ENCODE measurements around the gene FBXL16. TPM values are rescaled to one million over a fixed set of nuclear protein-coding genes. Genes with fewer than 3 reads are reported as not detected.

FBXL16 gene
- total and polyA plus RNA-seq, 2 donors (not counting 3 experiments of a cell fraction or from before 2014, with no cell fraction given): 0.07 to 0.22 TPM

DNA sequence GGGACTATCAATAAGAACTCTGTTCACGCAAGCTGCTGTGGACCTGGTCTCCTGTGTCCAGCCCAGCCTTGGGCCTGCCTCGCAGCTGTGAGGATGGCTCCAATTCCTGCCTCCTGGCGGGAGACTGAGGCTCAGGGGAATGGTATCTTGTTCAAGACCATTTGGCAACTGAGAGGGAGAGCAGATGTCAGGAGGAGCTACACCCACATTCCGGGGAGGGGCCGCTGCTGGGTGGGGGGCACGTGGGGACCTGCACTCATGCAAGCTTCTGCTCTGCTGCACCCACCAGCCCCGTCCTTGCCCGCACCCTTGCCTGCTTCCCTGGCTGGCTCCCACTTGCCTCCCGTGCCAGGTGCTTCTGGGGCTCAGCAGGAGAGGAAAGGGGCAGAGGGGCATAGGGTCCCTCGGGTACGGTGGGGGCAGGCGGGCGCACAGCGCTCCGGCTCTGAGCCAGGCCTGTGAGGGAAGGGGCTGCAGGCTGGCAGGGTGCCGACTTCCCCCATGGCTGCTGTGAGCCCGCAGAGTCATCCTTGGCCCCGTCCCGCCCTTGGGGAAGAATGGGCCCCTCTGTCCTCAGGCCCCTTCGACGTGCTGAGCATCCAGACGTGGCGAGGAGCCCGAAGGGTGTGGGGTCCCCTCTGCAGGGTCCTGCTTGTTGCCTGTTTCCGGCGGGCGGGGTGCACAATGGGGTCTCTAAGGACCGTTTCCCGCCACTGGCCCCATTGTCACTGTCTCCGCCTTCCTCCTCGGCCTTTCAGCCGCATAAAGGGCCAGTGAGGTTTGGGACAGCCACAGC lies 12.0 kb upstream of the FBXL16 start:
- CTCF ChIA-PET: interaction anchor here (1.1 to 1.9 kb wide), 3 partner anchors 11 to 340 kb away, joined by 5 to 11 read pairs (median 7); no protein-coding TSS in a partner anchor

More for the DNA sequence above, 12.0 kb upstream of the FBXL16 start:
- no peak overlapping the region for H3K27ac ChIP-seq (ENCODE audit: insufficient read depth, low read depth, low read length)
- dilution Hi-C loops (cut with MboI; ENCODE audit: extremely low pct_ligation_motif_present, low sequenced_read_pairs): no loop called here
- TF ChIP-seq FOS (IDR thresholded peaks at IDR 0.05; ENCODE audit: borderline replicate concordance, insufficient read depth, low read length): no peak
- TF ChIP-seq JUN (IDR thresholded peaks at IDR 0.05; ENCODE audit: borderline replicate concordance, insufficient read depth, insufficient read length, low read depth): no peak
- TF ChIP-seq POLR2AphosphoS5 (IDR thresholded peaks at IDR 0.05; ENCODE audit: insufficient read depth, low read depth, low read length): no peak
- TF ChIP-seq, protein P1, sequence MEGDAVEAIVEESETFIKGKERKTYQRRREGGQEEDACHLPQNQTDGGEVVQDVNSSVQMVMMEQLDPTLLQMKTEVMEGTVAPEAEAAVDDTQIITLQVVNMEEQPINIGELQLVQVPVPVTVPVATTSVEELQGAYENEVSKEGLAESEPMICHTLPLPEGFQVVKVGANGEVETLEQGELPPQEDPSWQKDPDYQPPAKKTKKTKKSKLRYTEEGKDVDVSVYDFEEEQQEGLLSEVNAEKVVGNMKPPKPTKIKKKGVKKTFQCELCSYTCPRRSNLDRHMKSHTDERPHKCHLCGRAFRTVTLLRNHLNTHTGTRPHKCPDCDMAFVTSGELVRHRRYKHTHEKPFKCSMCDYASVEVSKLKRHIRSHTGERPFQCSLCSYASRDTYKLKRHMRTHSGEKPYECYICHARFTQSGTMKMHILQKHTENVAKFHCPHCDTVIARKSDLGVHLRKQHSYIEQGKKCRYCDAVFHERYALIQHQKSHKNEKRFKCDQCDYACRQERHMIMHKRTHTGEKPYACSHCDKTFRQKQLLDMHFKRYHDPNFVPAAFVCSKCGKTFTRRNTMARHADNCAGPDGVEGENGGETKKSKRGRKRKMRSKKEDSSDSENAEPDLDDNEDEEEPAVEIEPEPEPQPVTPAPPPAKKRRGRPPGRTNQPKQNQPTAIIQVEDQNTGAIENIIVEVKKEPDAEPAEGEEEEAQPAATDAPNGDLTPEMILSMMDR (IDR thresholded peaks at IDR 0.05; ENCODE audit: extremely low read depth in 1 of 2, insufficient read depth in 1 of 2, low read depth in 1 of 2, low read length in 2 of 2): no peak
- no peak for TF ChIP-seq MAX (IDR thresholded peaks at IDR 0.05; ENCODE audit: insufficient read depth, insufficient read length)
- no peak for TF ChIP-seq POLR2A (IDR thresholded peaks at IDR 0.05; ENCODE audit: low read depth, low read length)
- no peak for TF ChIP-seq GATA2 (IDR thresholded peaks at IDR 0.05; ENCODE audit: insufficient read depth, insufficient read length, low read depth, low read length)
- no peak for TF ChIP-seq MYC (IDR thresholded peaks at IDR 0.05; ENCODE audit: low read depth, low read length)
- no peak for TF ChIP-seq EZH2 (IDR thresholded peaks at IDR 0.05; ENCODE audit: borderline replicate concordance, low read depth, low read length, severe bottlenecking)
- H3K9ac ChIP-seq (replicated peaks; ENCODE audit: extremely low read depth, insufficient read depth, low read length): no peak overlapping the region
- no peaks in the 10 kb centered on the region for H3K79me2 ChIP-seq (ENCODE audit: control insufficient read depth, insufficient read depth, low read length)
- H4K20me1 ChIP-seq (replicated peaks; ENCODE audit: control insufficient read depth, extremely low read depth, insufficient read depth, low read length): no peaks in the 10 kb centered on the region
- no peak overlapping the region for H2AFZ ChIP-seq (ENCODE audit: low read depth, low read length)
- no TSS peak for BruUV-seq (replicated peaks)
- no peak for FAIRE-seq
- H3K9me1 ChIP-seq (replicated peaks; ENCODE audit: control insufficient read depth, extremely low read depth, insufficient read depth, low read length): no peaks in the 10 kb centered on the region
- no peaks in the 10 kb centered on the region for H3K27me3 ChIP-seq (ENCODE audit: control insufficient read depth in 2 of 2, insufficient read depth in 2 of 2, low read length in 2 of 2)
- H3K9me3 ChIP-seq (replicated peaks; ENCODE audit: control insufficient read depth, insufficient read depth, low read length): no peaks in the 10 kb centered on the region
- peaks cover 24% of the 10 kb centered on the region for H3K4me1 ChIP-seq (ENCODE audit: control insufficient read depth, extremely low read depth, insufficient read depth, low read length)
- H3K4me3 ChIP-seq (replicated peaks in 1 of 3; ENCODE audit: insufficient read depth in 1 of 3, low read depth in 1 of 3, low read length in 3 of 3): no peak overlapping the region
- no peak overlapping the region for H3K4me2 ChIP-seq (ENCODE audit: insufficient read depth, low read length)
- H3K36me3 ChIP-seq (ENCODE audit: control insufficient read depth in 2 of 2, extremely low read depth in 1 of 2, insufficient read depth in 2 of 2, low read length in 2 of 2): no peaks in the 10 kb centered on the region
- POLR2A ChIA-PET: no interaction called here
- DNase-seq (ENCODE audit: low read depth, low spot score): no peak
- intact Hi-C loops (cut with micrococcal nuclease): no loop called here
